ENCODE measurements around the gene UGT3A2.

UGT3A2 gene

GRCh38 chr5:36056422-36056821 is 10.3 kb downstream of the UGT3A2 start:
- TF ChIP-seq REST (IDR thresholded peaks at IDR 0.05; ENCODE audit: insufficient read depth in 1 of 2, low read depth in 2 of 2, low read length in 2 of 2) (no peak), FOXP2 (optimal IDR thresholded peaks at IDR 0.05; ENCODE audit: borderline replicate concordance, extremely low read depth, extremely low read length, insufficient read depth) (no peak), POLR2AphosphoS5 (IDR thresholded peaks at IDR 0.05; ENCODE audit: low read depth, low read length) (no peak), TAF1 (IDR thresholded peaks at IDR 0.05; ENCODE audit: borderline replicate concordance, insufficient read depth, low read length) (no peak), SIN3A (IDR thresholded peaks at IDR 0.05; ENCODE audit: borderline replicate concordance, insufficient read depth, low read length) (no peak)

GRCh38 chr5:36055984-36056383 is 10.7 kb downstream of the UGT3A2 start:
- TF ChIP-seq FOXP2 (optimal IDR thresholded peaks at IDR 0.05; ENCODE audit: borderline replicate concordance, extremely low read depth, extremely low read length, insufficient read depth) = no peak
- TF ChIP-seq SIN3A (IDR thresholded peaks at IDR 0.05; ENCODE audit: borderline replicate concordance, insufficient read depth, low read length) = no peak
- no peak for TF ChIP-seq POLR2AphosphoS5 (IDR thresholded peaks at IDR 0.05; ENCODE audit: low read depth, low read length)
- TF ChIP-seq REST (IDR thresholded peaks at IDR 0.05; ENCODE audit: insufficient read depth in 1 of 2, low read depth in 2 of 2, low read length in 2 of 2) = no peak
- no peak for TF ChIP-seq TAF1 (IDR thresholded peaks at IDR 0.05; ENCODE audit: borderline replicate concordance, insufficient read depth, low read length)

GRCh38 chr5:36054647-36055046 is 12.0 kb downstream of the UGT3A2 start:
- TF ChIP-seq POLR2AphosphoS5 (IDR thresholded peaks at IDR 0.05; ENCODE audit: low read depth, low read length) = no peak
- TF ChIP-seq REST (IDR thresholded peaks at IDR 0.05; ENCODE audit: insufficient read depth in 1 of 2, low read depth in 2 of 2, low read length in 2 of 2) = no peak
- TF ChIP-seq TAF1 (IDR thresholded peaks at IDR 0.05; ENCODE audit: borderline replicate concordance, insufficient read depth, low read length) = no peak
- TF ChIP-seq FOXP2 (optimal IDR thresholded peaks at IDR 0.05; ENCODE audit: borderline replicate concordance, extremely low read depth, extremely low read length, insufficient read depth) = no peak
- no peak for TF ChIP-seq SIN3A (IDR thresholded peaks at IDR 0.05; ENCODE audit: borderline replicate concordance, insufficient read depth, low read length)

- TF ChIP-seq TAF1 (IDR thresholded peaks at IDR 0.05; ENCODE audit: borderline replicate concordance, insufficient read depth, low read length) = no peak
- TF ChIP-seq POLR2AphosphoS5 (IDR thresholded peaks at IDR 0.05; ENCODE audit: low read depth, low read length) = no peak
- no peak for TF ChIP-seq SIN3A (IDR thresholded peaks at IDR 0.05; ENCODE audit: borderline replicate concordance, insufficient read depth, low read length)
- TF ChIP-seq FOXP2 (optimal IDR thresholded peaks at IDR 0.05; ENCODE audit: borderline replicate concordance, extremely low read depth, extremely low read length, insufficient read depth) = no peak
- TF ChIP-seq REST (IDR thresholded peaks at IDR 0.05; ENCODE audit: insufficient read depth in 1 of 2, low read depth in 2 of 2, low read length in 2 of 2) = no peak
Observed at GRCh38 chr5:36052538-36052937, 14.1 kb downstream of the UGT3A2 start.

GRCh38 chr5:36049949-36050348 is 16.7 kb downstream of the UGT3A2 start:
- no peak for TF ChIP-seq SIN3A (IDR thresholded peaks at IDR 0.05; ENCODE audit: borderline replicate concordance, insufficient read depth, low read length)
